ENCODE data around the gene IP6K3.

IP6K3 gene

GRCh38 chr6:33738153-33738552 lies 8.6 kb downstream of the IP6K3 start:
- Histone ChIP-seq H3K4me1 (ENCODE audit: low read depth, poor library complexity, severe bottlenecking) (no peaks in the 10 kb centered on the region), H3K27ac (no peak overlapping the region), H4K20me1 (ENCODE audit: insufficient read depth) (no peaks in the 10 kb centered on the region), H2AFZ (ENCODE audit: low read depth) (no peak overlapping the region), H3K79me2 (ENCODE audit: insufficient read depth, low read depth) (no peaks in the 10 kb centered on the region), H3K4me2 (no peak overlapping the region), H3K9ac (no peak overlapping the region), H3K36me3 (ENCODE audit: insufficient read depth) (no peaks in the 10 kb centered on the region), H3K27me3 (ENCODE audit: insufficient read depth, low read depth) (peaks cover 14% of the 10 kb centered on the region; the same call in 1 of the 2 replicates), H3K4me3 (IDR thresholded peaks at IDR 0.05; ENCODE audit: insufficient read depth, low read depth, low read length) (no peak overlapping the region)
- TF ChIP-seq CTCF (conservative IDR thresholded peaks at IDR 0.05; ENCODE audit: low read depth, low read length): no peak

DNA sequence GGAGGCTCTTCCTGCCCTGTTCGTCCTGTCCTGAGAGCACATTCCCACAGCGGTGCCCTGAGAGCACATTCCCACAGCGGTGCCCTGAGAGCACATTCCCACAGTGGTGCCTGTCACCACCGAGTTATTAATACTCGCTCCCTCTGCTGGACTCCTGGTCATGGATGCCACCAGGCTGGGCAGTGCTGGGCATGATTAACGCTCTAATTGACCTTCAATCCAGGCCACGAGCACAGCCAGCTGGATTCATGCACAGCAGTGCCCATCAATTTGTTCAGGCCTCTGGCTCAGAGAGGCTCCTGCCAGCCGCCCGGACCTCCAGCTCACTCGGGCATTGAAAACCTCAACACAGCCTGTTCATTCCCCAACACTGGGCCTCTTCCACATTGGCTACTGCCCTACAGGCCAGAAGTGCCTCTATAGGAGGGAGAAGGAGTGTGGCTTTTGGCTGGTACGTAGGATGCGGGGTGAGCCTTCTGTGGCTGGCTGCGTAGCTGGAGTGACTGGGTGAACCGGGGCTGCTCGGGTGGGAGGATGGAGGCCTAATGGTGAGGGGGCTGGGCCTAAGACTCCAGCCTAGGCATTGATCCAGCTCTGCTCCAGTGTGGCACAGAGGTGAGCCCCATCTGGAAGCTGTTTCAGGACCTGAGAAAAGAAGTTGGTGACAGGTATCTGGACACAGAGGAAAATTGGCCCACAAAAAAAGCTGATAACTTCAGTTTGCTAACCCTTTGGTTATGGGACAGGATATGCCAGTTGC lies 9.3 kb downstream of the IP6K3 start:
- Histone ChIP-seq H3K27me3 (ENCODE audit: insufficient read depth, low read depth) (peaks cover 7% of the 10 kb centered on the region; the same call in 1 of the 2 replicates), H3K4me2 (no peak overlapping the region), H3K4me1 (ENCODE audit: low read depth, poor library complexity, severe bottlenecking) (no peaks in the 10 kb centered on the region), H2AFZ (ENCODE audit: low read depth) (no peak overlapping the region), H3K9ac (no peak overlapping the region), H4K20me1 (ENCODE audit: insufficient read depth) (no peaks in the 10 kb centered on the region), H3K36me3 (ENCODE audit: insufficient read depth) (no peaks in the 10 kb centered on the region), H3K27ac (no peak overlapping the region), H3K79me2 (ENCODE audit: insufficient read depth, low read depth) (no peaks in the 10 kb centered on the region), H3K4me3 (IDR thresholded peaks at IDR 0.05; ENCODE audit: insufficient read depth, low read depth, low read length) (no peak overlapping the region)
- TF ChIP-seq CTCF (conservative IDR thresholded peaks at IDR 0.05; ENCODE audit: low read depth, low read length): no peak

DNA sequence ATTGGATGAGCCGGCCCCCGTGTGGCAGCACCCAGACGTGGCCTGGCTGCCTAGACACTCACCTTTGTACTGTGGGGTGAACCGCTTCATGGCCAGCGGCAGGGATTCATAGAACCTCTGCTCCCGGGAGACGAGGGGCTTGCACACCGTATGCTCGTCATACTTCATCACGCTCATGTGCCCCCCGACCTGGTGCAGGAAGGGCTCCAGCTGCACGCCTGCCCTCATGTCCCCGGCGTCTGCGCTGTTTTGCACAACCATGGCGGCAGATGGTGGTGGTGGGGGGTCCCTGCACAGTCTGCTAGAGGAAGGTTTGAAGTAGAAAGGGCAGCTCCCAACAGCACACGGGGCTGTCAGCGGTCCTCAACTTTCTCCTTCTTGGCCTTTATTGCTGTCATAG lies 11.5 kb downstream of the IP6K3 start:
- no peak for TF ChIP-seq CTCF (conservative IDR thresholded peaks at IDR 0.05; ENCODE audit: low read depth, low read length)

GRCh38 chr6:33733709-33734007 lies 13.0 kb downstream of the IP6K3 start:
- no peak for TF ChIP-seq CTCF (conservative IDR thresholded peaks at IDR 0.05; ENCODE audit: low read depth, low read length)
- H2AFZ ChIP-seq (ENCODE audit: low read depth): no peak overlapping the region

More for the DNA sequence above, 11.5 kb downstream of the IP6K3 start:
- Histone ChIP-seq H3K4me2 (no peak overlapping the region), H3K36me3 (ENCODE audit: insufficient read depth) (no peaks in the 10 kb centered on the region), H3K9ac (no peak overlapping the region), H3K4me3 (IDR thresholded peaks at IDR 0.05; ENCODE audit: insufficient read depth, low read depth, low read length) (no peak overlapping the region), H4K20me1 (ENCODE audit: insufficient read depth) (no peaks in the 10 kb centered on the region), H3K27me3 (ENCODE audit: insufficient read depth, low read depth) (peaks cover 2% of the 10 kb centered on the region; the same call in 1 of the 2 replicates), H3K79me2 (ENCODE audit: insufficient read depth, low read depth) (no peaks in the 10 kb centered on the region), H3K27ac (no peak overlapping the region), H3K4me1 (ENCODE audit: low read depth, poor library complexity, severe bottlenecking) (no peaks in the 10 kb centered on the region), H2AFZ (ENCODE audit: low read depth) (no peak overlapping the region)

More at GRCh38 chr6:33733709-33734007, 13.0 kb downstream of the IP6K3 start:
- no peaks in the 10 kb centered on the region for H3K79me2 ChIP-seq (ENCODE audit: insufficient read depth, low read depth)
- no peak overlapping the region for H3K9ac ChIP-seq
- no peaks in the 10 kb centered on the region for H4K20me1 ChIP-seq (ENCODE audit: insufficient read depth)
- H3K4me1 ChIP-seq (ENCODE audit: low read depth, poor library complexity, severe bottlenecking): no peaks in the 10 kb centered on the region
- no peak overlapping the region for H3K27ac ChIP-seq
- H3K27me3 ChIP-seq (ENCODE audit: insufficient read depth, low read depth): peaks cover 14% of the 10 kb centered on the region
- no peaks in the 10 kb centered on the region for H3K36me3 ChIP-seq (ENCODE audit: insufficient read depth)
- H3K4me3 ChIP-seq (IDR thresholded peaks at IDR 0.05; ENCODE audit: insufficient read depth, low read depth, low read length): no peak overlapping the region
- H3K4me2 ChIP-seq: no peak overlapping the region
